Measurements from ENCODE around the gene BICD2.

- TF ChIP-seq POLR2AphosphoS5 (IDR thresholded peaks at IDR 0.05) (no peak), CTCF (IDR thresholded peaks at IDR 0.05; ENCODE audit: poor library complexity, severe bottlenecking) (no peak), MXI1 (conservative IDR thresholded peaks at IDR 0.05; ENCODE audit: poor library complexity, severe bottlenecking) (no peak), EZH2 (IDR thresholded peaks at IDR 0.05; ENCODE audit: borderline replicate concordance, insufficient read depth, low read length, poor library complexity, severe bottlenecking) (no peak), RAD21 (conservative IDR thresholded peaks at IDR 0.05) (no peak), TAF1 (IDR thresholded peaks at IDR 0.05; ENCODE audit: low read depth) (no peak), REST (IDR thresholded peaks at IDR 0.05; ENCODE audit: borderline replicate concordance) (no peak)
Measured at GRCh38 chr9:92769990-92770359, 5.3 kb upstream of the BICD2 start.

Measured in neural cell (in vitro differentiated cells).